GM19438 (cell line): Measurements from ENCODE around the gene CNEP1R1.
"Not testable (repeated sequence)": the region's sequence is repeated elsewhere in the genome, so short reads cannot be mapped to it uniquely, and the experiment has no call there.

ENCODE experiments used
- ATAC-seq: cut with Tn5 transposase; IDR thresholded peaks from one replicate; pipeline ENCODE4 v1.9.1; 2021; ENCODE audit warnings: low read depth; ENCODE audit not compliant: unreplicated experiment

Gene CNEP1R1

GRCh38 chr16:50024684-50025536 is at the start of gene CNEP1R1:
Gene CNEP1R1, plus strand, starts transcription at chr16:50025225. Its CDS starts 91 bp downstream, at chr16:50025316.
- ATAC-seq: peak; percentile 99

- ATAC-seq: no peak
These were observed 47.6 kb upstream of the CNEP1R1 start for GRCh38 chr16:49977427-49977826.

- no peak for ATAC-seq
These were observed 46.3 kb upstream of the CNEP1R1 start for GRCh38 chr16:49978569-49979326.

GRCh38 chr16:49980166-49980565 is 44.9 kb upstream of the CNEP1R1 start:
- ATAC-seq: no peak

- ATAC-seq: no peak
These were observed 38.5 kb upstream of the CNEP1R1 start for GRCh38 chr16:49986351-49987124.

- no peak for ATAC-seq
These were observed 37.6 kb upstream of the CNEP1R1 start for GRCh38 chr16:49987381-49987780.

- no peak for ATAC-seq
These were observed 32.2 kb upstream of the CNEP1R1 start for GRCh38 chr16:49992825-49993224.

GRCh38 chr16:49993579-49993978 is 31.4 kb upstream of the CNEP1R1 start:
- ATAC-seq: no peak

GRCh38 chr16:49994006-49994405 is 31.0 kb upstream of the CNEP1R1 start:
- no peak for ATAC-seq

GRCh38 chr16:49995720-49996119 is 29.3 kb upstream of the CNEP1R1 start:
- no peak for ATAC-seq

GRCh38 chr16:49997721-49998251 is 27.2 kb upstream of the CNEP1R1 start:
- ATAC-seq: no peak

GRCh38 chr16:49998991-49999390 is 26.0 kb upstream of the CNEP1R1 start:
- no peak for ATAC-seq

- ATAC-seq: no peak
These were observed 23.9 kb upstream of the CNEP1R1 start for GRCh38 chr16:50001144-50001543.

- no peak for ATAC-seq
These were observed 22.8 kb upstream of the CNEP1R1 start for GRCh38 chr16:50002190-50002589.

- ATAC-seq: no peak
These were observed 20.8 kb upstream of the CNEP1R1 start for GRCh38 chr16:50004239-50004638.

GRCh38 chr16:50006964-50007363 is 18.1 kb upstream of the CNEP1R1 start:
- no peak for ATAC-seq

GRCh38 chr16:50007744-50008143 is 17.3 kb upstream of the CNEP1R1 start:
- no peak for ATAC-seq

- no peak for ATAC-seq
These were observed 14.8 kb upstream of the CNEP1R1 start for GRCh38 chr16:50010212-50010611.

- no peak for ATAC-seq
These were observed 13.3 kb upstream of the CNEP1R1 start for GRCh38 chr16:50011707-50012106.

GRCh38 chr16:50012182-50012581 is 12.8 kb upstream of the CNEP1R1 start:
- no peak for ATAC-seq

GRCh38 chr16:50014211-50014610 is 10.8 kb upstream of the CNEP1R1 start:
- not testable (repeated sequence) for ATAC-seq
